ENCODE results near the gene PSMA7. TPM values are rescaled to one million over a fixed set of nuclear protein-coding genes. Genes with fewer than 3 reads are reported as not detected.

PSMA7 gene
- total and polyA plus RNA-seq, 7 donors, result 192 to 388 (median 309) TPM

DNA sequence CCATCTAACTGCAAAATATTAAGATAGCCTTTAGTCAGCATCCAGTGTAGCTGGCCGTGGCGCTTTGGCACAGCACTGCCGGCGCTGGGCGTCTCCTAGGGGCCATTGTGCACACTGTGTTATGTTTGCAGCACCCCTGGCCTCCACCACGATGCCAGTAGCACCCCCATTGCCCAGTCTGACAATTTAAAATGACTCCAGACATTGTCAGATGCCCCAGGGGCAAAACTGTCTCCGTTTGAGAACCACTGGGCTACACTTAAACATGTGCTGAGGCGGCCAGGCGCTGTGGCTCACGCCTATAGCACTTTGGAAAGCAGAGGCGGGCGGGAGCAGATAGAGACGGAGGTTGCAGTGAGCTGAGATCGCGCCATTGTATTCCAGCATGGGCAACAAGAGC lies 33.7 kb upstream of the PSMA7 start:
- 94 to 95% methylated on average over 15 of the region's 15 CpGs for WGBS, 2 donors
- TF ChIP-seq POLR2AphosphoS5 (IDR thresholded peaks at IDR 0.05), result no peak
- TF ChIP-seq POLR2A (IDR thresholded peaks at IDR 0.05), result no peak
- TF ChIP-seq, protein P1, sequence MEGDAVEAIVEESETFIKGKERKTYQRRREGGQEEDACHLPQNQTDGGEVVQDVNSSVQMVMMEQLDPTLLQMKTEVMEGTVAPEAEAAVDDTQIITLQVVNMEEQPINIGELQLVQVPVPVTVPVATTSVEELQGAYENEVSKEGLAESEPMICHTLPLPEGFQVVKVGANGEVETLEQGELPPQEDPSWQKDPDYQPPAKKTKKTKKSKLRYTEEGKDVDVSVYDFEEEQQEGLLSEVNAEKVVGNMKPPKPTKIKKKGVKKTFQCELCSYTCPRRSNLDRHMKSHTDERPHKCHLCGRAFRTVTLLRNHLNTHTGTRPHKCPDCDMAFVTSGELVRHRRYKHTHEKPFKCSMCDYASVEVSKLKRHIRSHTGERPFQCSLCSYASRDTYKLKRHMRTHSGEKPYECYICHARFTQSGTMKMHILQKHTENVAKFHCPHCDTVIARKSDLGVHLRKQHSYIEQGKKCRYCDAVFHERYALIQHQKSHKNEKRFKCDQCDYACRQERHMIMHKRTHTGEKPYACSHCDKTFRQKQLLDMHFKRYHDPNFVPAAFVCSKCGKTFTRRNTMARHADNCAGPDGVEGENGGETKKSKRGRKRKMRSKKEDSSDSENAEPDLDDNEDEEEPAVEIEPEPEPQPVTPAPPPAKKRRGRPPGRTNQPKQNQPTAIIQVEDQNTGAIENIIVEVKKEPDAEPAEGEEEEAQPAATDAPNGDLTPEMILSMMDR (IDR thresholded peaks at IDR 0.05), result no peak
- no peak for TF ChIP-seq EP300 (IDR thresholded peaks at IDR 0.05)
- H3K9me3 ChIP-seq, result no peaks in the 10 kb centered on the region
- peaks cover 0 to 65% (median 9%) of the 10 kb centered on the region in 4 donors for H3K36me3 ChIP-seq
- no peaks in the 10 kb centered on the region for H3K27me3 ChIP-seq
- peaks cover 0 to 2% (median under 1%) of the 10 kb centered on the region in 4 donors for H3K4me1 ChIP-seq
- no peak overlapping the region for H3K27ac ChIP-seq
- intact Hi-C loops (cut with DNase I), result no loop called here
- DNase-seq, result no peak
- H3K4me3 ChIP-seq, result no peak overlapping the region

DNA sequence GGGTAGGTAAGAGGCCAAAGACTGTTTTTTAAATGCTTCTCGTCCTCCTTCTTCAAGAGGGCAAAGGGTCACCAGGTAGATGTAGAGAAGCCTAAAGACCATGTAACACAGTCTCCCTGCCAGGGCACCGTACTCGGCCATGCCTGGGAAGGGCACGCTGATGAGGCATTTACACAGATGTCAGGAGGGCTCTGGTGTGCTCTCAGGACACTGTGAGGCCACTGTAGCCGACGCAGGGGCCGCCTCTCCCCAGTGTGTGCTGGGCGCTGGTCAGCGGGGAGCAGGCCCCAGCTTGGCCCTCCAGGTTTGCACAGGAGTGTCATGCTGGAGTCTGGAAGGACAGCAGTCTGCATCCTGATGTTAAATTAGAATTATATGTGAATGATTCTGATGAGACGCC lies 32.5 kb upstream of the PSMA7 start:
- Histone ChIP-seq H3K9me3 (no peaks in the 10 kb centered on the region), H3K27ac (no peak overlapping the region), H3K27me3 (no peaks in the 10 kb centered on the region), H3K36me3 (peaks cover 0 to 65% (median 9%) of the 10 kb centered on the region in 4 donors), H3K4me3 (no peak overlapping the region), H3K4me1 (no peaks in the 10 kb centered on the region)
- 96 to 97% methylated on average over 10 of the region's 10 CpGs for WGBS, 2 donors
- intact Hi-C loops (cut with DNase I), result no loop called here
- no peak for DNase-seq
- TF ChIP-seq, protein P1 (IDR thresholded peaks at IDR 0.05), result no peak
- TF ChIP-seq POLR2A (IDR thresholded peaks at IDR 0.05) (no peak), EP300 (IDR thresholded peaks at IDR 0.05) (no peak)

DNA sequence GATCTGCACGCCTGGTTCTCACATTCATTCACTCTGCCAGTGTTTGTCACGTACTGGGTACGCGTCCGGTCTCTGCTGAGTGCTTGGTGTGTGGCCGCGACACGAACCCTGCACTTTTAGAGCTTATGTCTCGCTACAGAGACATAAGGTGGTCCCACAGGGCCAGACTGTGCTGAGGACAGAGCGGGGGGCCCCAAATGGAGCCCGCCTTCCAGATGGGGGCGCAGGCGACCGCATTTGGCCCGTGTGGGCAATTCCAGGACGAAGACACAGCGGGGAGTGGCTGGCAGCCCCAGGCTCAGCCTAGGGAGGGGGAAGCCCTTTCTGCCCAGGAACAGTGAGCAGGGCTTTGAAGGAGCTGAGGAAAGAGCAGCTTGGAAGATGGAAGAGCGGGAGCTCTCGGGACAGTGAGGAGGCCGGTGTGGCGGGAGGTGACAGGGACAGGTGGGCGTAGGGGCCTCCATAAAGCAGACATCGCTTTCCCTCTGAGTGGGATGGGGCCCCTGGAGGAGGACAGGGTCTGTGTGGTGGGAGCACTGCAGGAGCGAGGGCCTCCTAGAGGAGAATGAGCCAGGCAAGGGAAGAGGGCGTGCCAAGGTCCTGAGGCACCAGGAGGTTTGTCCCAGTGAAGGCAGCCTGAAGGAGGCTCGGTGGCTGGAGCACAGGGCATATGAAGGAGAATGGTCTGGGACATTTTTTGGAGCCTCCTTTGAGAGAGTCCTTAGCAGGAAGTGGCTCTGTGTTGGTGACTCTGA lies 31.9 kb upstream of the PSMA7 start:
- H3K4me3 ChIP-seq, result no peak overlapping the region
- H3K27ac ChIP-seq, result no peak overlapping the region
- peaks cover 0 to 66% (median 9%) of the 10 kb centered on the region in 4 donors for H3K36me3 ChIP-seq
- intact Hi-C loops (cut with DNase I), result no loop called here
- no peak for DNase-seq
- H3K4me1 ChIP-seq, result no peaks in the 10 kb centered on the region
- no peaks in the 10 kb centered on the region for H3K9me3 ChIP-seq
- TF ChIP-seq, protein P1 (IDR thresholded peaks at IDR 0.05), result no peak
- TF ChIP-seq POLR2A (IDR thresholded peaks at IDR 0.05), result no peak
- no peaks in the 10 kb centered on the region for H3K27me3 ChIP-seq
- WGBS, 2 donors, result 97% methylated on average over 26 of the region's 26 CpGs

DNA sequence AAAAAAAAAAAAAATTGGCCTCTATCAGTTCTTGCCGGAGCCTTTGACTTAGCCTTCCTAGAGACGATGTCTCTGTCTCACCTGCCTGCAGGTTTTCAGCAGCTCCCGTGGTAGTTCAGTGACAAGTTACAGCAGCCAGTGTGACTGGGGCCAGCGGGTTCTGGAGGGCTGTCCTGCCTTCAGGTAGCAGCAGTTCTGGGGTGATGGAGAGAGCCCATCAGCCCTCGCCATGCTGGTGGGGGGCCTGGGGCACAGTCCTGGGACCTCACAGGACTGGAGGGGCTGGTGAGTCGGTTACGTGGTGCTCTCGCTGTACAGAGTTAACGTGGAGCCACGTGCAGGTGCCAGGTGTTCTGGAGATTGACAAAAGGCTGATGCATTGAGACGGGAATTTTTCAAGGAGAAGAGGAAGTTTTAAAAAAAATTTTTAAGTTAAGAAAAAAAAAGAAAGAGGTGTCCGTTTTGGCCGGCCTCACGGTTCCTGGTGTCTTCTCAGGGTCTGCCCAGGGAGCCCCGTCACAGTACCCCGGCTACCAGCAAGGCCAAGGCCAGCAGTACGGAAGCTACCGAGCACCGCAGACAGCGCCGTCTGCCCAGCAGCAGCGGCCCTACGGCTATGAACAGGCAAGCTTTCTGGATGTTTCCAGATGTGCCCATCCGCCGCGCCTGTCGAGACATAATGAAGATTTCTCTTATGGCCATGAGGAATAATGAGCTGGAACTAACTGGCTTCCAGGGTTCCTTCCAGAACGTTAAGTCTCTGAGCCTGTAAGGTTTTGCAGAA lies 31.0 kb upstream of the PSMA7 start:
- intact Hi-C loops (cut with DNase I), result no loop called here
- Histone ChIP-seq H3K27ac (no peak overlapping the region), H3K36me3 (peaks cover 0 to 68% (median 7%) of the 10 kb centered on the region in 4 donors), H3K27me3 (no peaks in the 10 kb centered on the region), H3K4me1 (no peaks in the 10 kb centered on the region), H3K9me3 (no peaks in the 10 kb centered on the region), H3K4me3 (no peak overlapping the region)
- no peak for TF ChIP-seq POLR2AphosphoS5 (IDR thresholded peaks at IDR 0.05)
- no peak for TF ChIP-seq EP300 (IDR thresholded peaks at IDR 0.05)
- TF ChIP-seq, protein P1 (IDR thresholded peaks at IDR 0.05), result no peak
- TF ChIP-seq POLR2A (IDR thresholded peaks at IDR 0.05), result no peak
- no peak for DNase-seq
- 96 to 97% methylated on average over 28 of the region's 28 CpGs for WGBS, 2 donors

All from sigmoid colon (tissue), 7 donors.